Adrenal gland (tissue), 12 donors: ENCODE measurements around the gene FARS2. TPM values are rescaled to one million over a fixed set of nuclear protein-coding genes. Genes with fewer than 3 reads are reported as not detected.

Source experiments
- DNase-seq, 7 donors: peaks; one replicate each; pipeline ENCODE4 v3.0.0-alpha.2; 2019 to 2020
- H3K27ac ChIP-seq, 5 donors: fragments of 200-600 bp; sonication (generic) in 4 of 5; 1 replicate in 3 of 5; 2 replicates in 2 of 5; pipeline versions ENCODE4 v1.5.1 to v1.8.0; 2016 to 2020; ENCODE audit warnings: mild to moderate bottlenecking in 1 of 5
- H3K27me3 ChIP-seq: fragments of 200-600 bp; 2 replicates; pipeline ENCODE4 v1.8.0; 2021
- H3K36me3 ChIP-seq, 2 donors: fragments of 200-600 bp; replicated peaks in 1 of 2; 1 replicate in 1 of 2; 2 replicates in 1 of 2; pipeline versions ENCODE4 v1.5.1 to v1.8.0; 2018 to 2022
- H3K4me1 ChIP-seq, 2 donors: fragments of 200-600 bp; replicated peaks in 1 of 2; 1 replicate in 1 of 2; 2 replicates in 1 of 2; pipeline versions ENCODE4 v1.5.1 to v1.8.0; 2018 to 2021
- H3K4me3 ChIP-seq, 4 donors: fragments of 200-600 bp; sonication (generic) in 3 of 4; one replicate each; pipeline ENCODE4 v1.5.1; 2016 to 2018
- H3K9me3 ChIP-seq, 3 donors: fragments of 200-600 bp; sonication (generic) in 1 of 3; replicated peaks in 1 of 3; 1 replicate in 2 of 3; 2 replicates in 1 of 3; pipeline versions ENCODE4 v1.5.1 to v1.8.0; 2016 to 2021
- POLR2A ChIP-seq, 2 donors: fragments of 450-650 bp; IDR thresholded peaks; one replicate each; pipeline ENCODE4 v1.6.1; 2017; ENCODE audit warnings: antibody characterized with exemption in 2 of 2, mild to moderate bottlenecking in 2 of 2, moderate library complexity in 1 of 2
- WGBS, 4 donors: extraction: QIAGEN DNeasy Blood & Tissue Kit in 2 of 4; methylation state at CpG; one replicate each; pipeline versions ENCODE4 v1.1.5 to v1.1.7; 2013 to 2017; 5-methylcytosine and 5-hydroxymethylcytosine counted together
- intact Hi-C, 2 donors: fragments of 100-400 bp; cut with DNase I; formaldehyde crosslinking; loops; one replicate each; pipeline versions ENCODE4 v1.14.1 to v1.15.0; 2022 to 2023
- polyA plus RNA-seq, 3 donors: library from polyadenylated mRNA; stranded (reverse); fragments of 200-250 nt in 2 of 3; fragments of 350-450 nt in 1 of 3; fragmentation: Illumina TruSeq in 1 of 3; extraction: RNeasy Lipid Tissue Mini Kit (QIAGEN cat#74804) in 1 of 3; gene quantifications; one replicate each; pipeline ENCODE4 v1.2.3, GENCODE V29; 2013 to 2014
- total RNA-seq, 9 donors: library from RNA; depleted of rRNA in 4 of 9; stranded (reverse); fragments of >200 nt in 4 of 9; fragments of 120-200 nt in 1 of 9; fragmentation: NEBNext Ultra II Directional in 1 of 9; extraction: Animal tissue kit (Norgen Biotek cat#: 25700) in 1 of 9; gene quantifications; one replicate each; pipeline versions ENCODE4 v1.1.0 to v1.2.4, GENCODE V29; 2013 to 2023
- TF ChIP-seq, protein P1 (sequence below), 6 experiments: fragments of 450-650 bp in 4 of 6; fragments of 200-600 bp in 2 of 6; sonication (generic) in 1 of 6; IDR thresholded peaks; 1 replicate in 5 of 6; 2 replicates in 1 of 6; pipeline versions ENCODE4 v1.5.1 to v1.8.0; 2016 to 2021; ENCODE audit warnings: antibody characterized with exemption in 6 of 6, mild to moderate bottlenecking in 2 of 6, moderate library complexity in 1 of 6
- donor health status: healthy with polysubstance abuse.
- donor health status: Bipolar disorder and iron deficiency.
- donor health status: DM: yes; HTN: yes; CAD: no.
- donor health status: DM: no; HTN: no; CAD: no.
- donor health status: DM: no; HTN: no; CAD: no.
- donor health status: DM: yes; HTN: yes; CAD: no.

FARS2 gene
- total and polyA plus RNA-seq, 12 donors = 7.2 to 55.2 (median 19.8) TPM

DNA sequence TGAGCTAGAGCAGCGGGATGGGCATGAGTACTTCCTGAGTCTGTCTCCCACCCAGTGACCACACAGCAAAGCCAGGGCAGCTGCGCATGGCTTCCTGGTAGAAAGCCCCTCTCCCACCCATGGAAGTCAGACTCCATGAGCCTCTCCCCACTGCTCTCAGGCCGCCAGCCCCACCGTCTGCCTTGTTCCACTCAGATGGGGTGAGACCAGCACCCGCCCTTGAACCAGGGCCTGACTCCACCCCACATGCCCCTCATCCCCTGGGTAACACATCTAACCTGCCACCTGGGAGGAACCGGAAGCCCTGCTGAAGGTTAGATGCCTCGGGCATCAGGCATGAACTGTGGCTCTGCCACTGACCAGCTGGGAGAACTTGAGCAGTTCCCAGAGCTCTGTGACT, 517.6 kb downstream of the FARS2 start:
- Histone ChIP-seq H3K4me1 (no peaks in the 10 kb centered on the region), H3K27ac (no peak overlapping the region), H3K27me3 (no peaks in the 10 kb centered on the region), H3K9me3 (no peaks in the 10 kb centered on the region), H3K36me3 (no peaks in the 10 kb centered on the region), H3K4me3 (no peak overlapping the region)
- intact Hi-C loops = no loop called here
- TF ChIP-seq, protein P1, sequence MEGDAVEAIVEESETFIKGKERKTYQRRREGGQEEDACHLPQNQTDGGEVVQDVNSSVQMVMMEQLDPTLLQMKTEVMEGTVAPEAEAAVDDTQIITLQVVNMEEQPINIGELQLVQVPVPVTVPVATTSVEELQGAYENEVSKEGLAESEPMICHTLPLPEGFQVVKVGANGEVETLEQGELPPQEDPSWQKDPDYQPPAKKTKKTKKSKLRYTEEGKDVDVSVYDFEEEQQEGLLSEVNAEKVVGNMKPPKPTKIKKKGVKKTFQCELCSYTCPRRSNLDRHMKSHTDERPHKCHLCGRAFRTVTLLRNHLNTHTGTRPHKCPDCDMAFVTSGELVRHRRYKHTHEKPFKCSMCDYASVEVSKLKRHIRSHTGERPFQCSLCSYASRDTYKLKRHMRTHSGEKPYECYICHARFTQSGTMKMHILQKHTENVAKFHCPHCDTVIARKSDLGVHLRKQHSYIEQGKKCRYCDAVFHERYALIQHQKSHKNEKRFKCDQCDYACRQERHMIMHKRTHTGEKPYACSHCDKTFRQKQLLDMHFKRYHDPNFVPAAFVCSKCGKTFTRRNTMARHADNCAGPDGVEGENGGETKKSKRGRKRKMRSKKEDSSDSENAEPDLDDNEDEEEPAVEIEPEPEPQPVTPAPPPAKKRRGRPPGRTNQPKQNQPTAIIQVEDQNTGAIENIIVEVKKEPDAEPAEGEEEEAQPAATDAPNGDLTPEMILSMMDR (IDR thresholded peaks at IDR 0.05) = no peak
- no peak for TF ChIP-seq POLR2A (IDR thresholded peaks at IDR 0.05)
- 85 to 94% (median 92%) methylated on average over 2 to 7 of the region's 7 CpGs for WGBS, 4 donors
- DNase-seq = no peak

GRCh38 chr6:5781019-5781418, 519.7 kb downstream of the FARS2 start:
- Histone ChIP-seq H3K4me3 (no peak overlapping the region), H3K9me3 (no peaks in the 10 kb centered on the region), H3K4me1 (no peaks in the 10 kb centered on the region), H3K27ac (no peak overlapping the region), H3K27me3 (no peaks in the 10 kb centered on the region), H3K36me3 (no peaks in the 10 kb centered on the region)
- intact Hi-C loops = no loop called here
- WGBS, 4 donors = 75 to 100% (median 96%) methylated on average over 4 to 6 of the region's 6 CpGs
- TF ChIP-seq, protein P1 (IDR thresholded peaks at IDR 0.05) = no peak
- TF ChIP-seq POLR2A (IDR thresholded peaks at IDR 0.05) = no peak
- DNase-seq = no peak

GRCh38 chr6:5781966-5782556, 520.7 kb downstream of the FARS2 start:
- H3K4me3 ChIP-seq = no peak overlapping the region
- no peak overlapping the region for H3K27ac ChIP-seq
- DNase-seq = no peak
- 84 to 91% (median 89%) methylated on average over 12 to 17 of the region's 17 CpGs for WGBS, 4 donors
- H3K4me1 ChIP-seq = no peaks in the 10 kb centered on the region
- no peaks in the 10 kb centered on the region for H3K27me3 ChIP-seq
- no peaks in the 10 kb centered on the region for H3K9me3 ChIP-seq
- H3K36me3 ChIP-seq = no peaks in the 10 kb centered on the region
- intact Hi-C loops = no loop called here
- TF ChIP-seq, protein P1 (IDR thresholded peaks at IDR 0.05) = no peak
- no peak for TF ChIP-seq POLR2A (IDR thresholded peaks at IDR 0.05)

DNA sequence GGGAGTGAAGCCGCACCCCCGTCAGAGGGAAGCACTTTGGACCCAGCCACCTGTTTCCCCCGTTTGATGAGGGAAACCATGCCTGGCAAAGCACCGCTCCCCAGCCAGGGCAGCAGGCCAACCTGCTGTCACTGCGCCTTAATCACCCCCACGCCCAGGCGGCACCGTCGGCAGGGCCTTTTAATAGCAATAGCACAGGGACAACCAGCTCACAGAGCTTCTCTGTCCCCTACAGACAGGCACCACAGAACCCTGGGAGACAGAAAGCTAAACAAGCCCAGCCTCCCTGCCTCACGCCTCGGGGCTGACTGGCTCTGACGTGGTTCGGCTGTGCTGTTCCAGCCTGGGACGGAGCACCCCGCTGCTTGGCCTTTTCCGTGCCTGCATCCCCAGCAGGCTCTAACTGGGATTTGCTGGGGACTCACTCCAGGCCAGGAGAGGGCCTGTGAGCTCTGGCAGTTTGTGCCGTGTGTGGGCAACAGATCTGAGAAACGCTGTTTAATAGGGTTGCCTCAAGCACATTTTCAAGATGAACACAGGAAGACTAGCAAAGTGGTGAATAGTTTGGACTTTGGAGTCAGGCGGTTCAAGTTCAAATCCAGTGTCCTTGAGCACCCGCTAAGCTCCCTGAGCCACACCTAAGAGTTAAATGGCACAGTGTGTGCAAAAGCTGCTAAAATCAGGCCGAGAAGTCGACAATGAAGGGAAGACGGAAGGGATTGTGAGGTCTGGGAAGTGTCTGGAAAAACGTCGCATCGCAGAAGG, 521.7 kb downstream of the FARS2 start:
- Histone ChIP-seq H3K9me3 (no peaks in the 10 kb centered on the region), H3K36me3 (no peaks in the 10 kb centered on the region), H3K27me3 (no peaks in the 10 kb centered on the region), H3K4me3 (no peak overlapping the region), H3K4me1 (no peaks in the 10 kb centered on the region), H3K27ac (no peak overlapping the region)
- WGBS, 4 donors = 80 to 91% (median 86%) methylated on average over 19 to 26 of the region's 26 CpGs
- TF ChIP-seq POLR2A (IDR thresholded peaks at IDR 0.05) = no peak
- TF ChIP-seq, protein P1 (IDR thresholded peaks at IDR 0.05) = no peak
- intact Hi-C loops = no loop called here
- peak in 1 of 7 donors; percentile 71 for DNase-seq
